Neuron (in vitro differentiated cells): ENCODE results near the gene SMPDL3B.

Source experiments
- H2AFZ ChIP-seq: one replicate; pipeline ENCODE4 v1.6.1; 2013; ENCODE audit warnings: low read depth, mild to moderate bottlenecking, inconsistent platforms, low read length, moderate library complexity
- H3K27me3 ChIP-seq: one replicate; pipeline ENCODE4 v1.6.1; 2013; ENCODE audit warnings: low read length; ENCODE audit not compliant: insufficient read depth
- H3K36me3 ChIP-seq: one replicate; pipeline ENCODE4 v1.6.1; 2013; ENCODE audit warnings: low read length; ENCODE audit not compliant: insufficient read depth
- H3K4me1 ChIP-seq: one replicate; pipeline ENCODE4 v1.6.1; 2013; ENCODE audit warnings: low read length; ENCODE audit not compliant: insufficient read depth
- H3K4me3 ChIP-seq: 2 replicates; pipeline ENCODE4 v1.5.1; 2013; ENCODE audit warnings: mild to moderate bottlenecking, low read length, moderate library complexity
- H3K9me3 ChIP-seq: one replicate; pipeline ENCODE4 v1.6.1; 2013; ENCODE audit warnings: low read length

SMPDL3B gene

GRCh38 chr1:27922272-27922671, 12.5 kb upstream of the SMPDL3B start:
- H3K4me1 ChIP-seq, result no peaks in the 10 kb centered on the region
- no peaks in the 10 kb centered on the region for H3K9me3 ChIP-seq
- peaks cover 13% of the 10 kb centered on the region for H3K27me3 ChIP-seq
- H3K4me3 ChIP-seq, result no peak overlapping the region
- H2AFZ ChIP-seq, result no peak overlapping the region
- no peaks in the 10 kb centered on the region for H3K36me3 ChIP-seq

DNA sequence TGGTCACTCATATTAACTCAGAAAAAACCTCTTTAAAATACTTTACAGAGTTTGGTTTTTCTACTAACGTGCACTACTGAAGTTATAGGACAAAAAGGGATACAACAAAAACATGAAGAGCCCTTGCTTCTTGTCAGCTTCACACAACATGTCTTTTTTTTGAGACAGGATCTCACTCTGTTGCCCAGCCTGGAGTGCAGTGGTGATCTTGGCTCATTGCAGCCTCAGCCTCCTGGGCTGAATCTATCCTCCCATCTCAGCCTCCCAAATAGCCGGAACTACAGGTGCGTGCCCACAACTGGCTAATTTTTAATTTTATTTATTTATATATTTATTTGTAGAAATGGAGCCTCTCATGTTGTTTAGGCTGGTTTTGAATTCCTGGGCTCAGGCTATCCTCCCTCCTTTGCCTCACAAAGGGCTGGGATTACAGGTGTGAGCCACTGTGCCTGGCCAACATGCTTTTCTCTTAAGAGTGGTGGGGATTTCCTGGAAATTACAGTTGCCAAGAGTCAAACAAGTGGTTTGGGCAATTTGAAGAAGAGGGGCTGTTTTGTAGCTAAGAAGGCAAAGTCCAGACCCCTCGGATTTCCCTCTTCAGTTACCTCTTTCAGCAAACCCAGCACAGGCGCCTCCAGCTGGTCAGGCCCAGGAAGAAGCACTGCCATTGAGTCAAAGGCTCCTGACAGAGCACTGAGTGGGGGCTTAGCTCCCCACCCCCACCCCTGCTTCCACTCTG, 6.4 kb upstream of the SMPDL3B start:
- no peaks in the 10 kb centered on the region for H3K36me3 ChIP-seq
- H3K4me3 ChIP-seq, result no peak overlapping the region
- peaks cover 9% of the 10 kb centered on the region for H3K27me3 ChIP-seq
- no peaks in the 10 kb centered on the region for H3K4me1 ChIP-seq
- no peak overlapping the region for H2AFZ ChIP-seq
- H3K9me3 ChIP-seq, result no peaks in the 10 kb centered on the region

- Histone ChIP-seq H2AFZ (no peak overlapping the region), H3K9me3 (no peaks in the 10 kb centered on the region), H3K27me3 (peaks cover 21% of the 10 kb centered on the region), H3K4me1 (peaks cover 8% of the 10 kb centered on the region), H3K4me3 (no peak overlapping the region), H3K36me3 (no peaks in the 10 kb centered on the region)
Measured at GRCh38 chr1:27931184-27931583, 3.6 kb upstream of the SMPDL3B start.

GRCh38 chr1:27931759-27932158, 3.0 kb upstream of the SMPDL3B start:
- Histone ChIP-seq H3K36me3 (no peaks in the 10 kb centered on the region), H3K27me3 (peaks cover 17% of the 10 kb centered on the region), H2AFZ (no peak overlapping the region), H3K4me1 (peaks cover 8% of the 10 kb centered on the region), H3K9me3 (no peaks in the 10 kb centered on the region), H3K4me3 (no peak overlapping the region)

DNA sequence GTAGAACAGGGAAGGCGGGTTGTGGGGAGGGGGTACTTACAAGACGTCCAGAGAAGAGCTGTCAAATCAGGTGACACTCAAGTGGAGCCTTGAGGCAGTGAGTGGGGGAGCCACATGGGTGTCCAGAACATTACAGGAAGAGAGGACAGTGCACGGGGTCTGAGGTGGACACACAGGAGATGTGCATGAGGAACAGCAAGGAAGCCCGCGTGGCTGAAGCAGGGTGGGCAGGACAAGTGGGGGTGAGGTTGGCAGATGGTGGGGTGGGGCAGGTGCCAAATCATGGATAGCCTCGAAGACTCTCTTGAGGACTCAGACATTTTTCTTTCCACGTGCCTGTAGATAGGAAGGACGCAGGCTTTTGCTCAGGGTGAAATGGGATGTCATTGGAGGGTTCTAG, 921 bp downstream of the SMPDL3B start:
- no peaks in the 10 kb centered on the region for H3K36me3 ChIP-seq
- peaks cover 8% of the 10 kb centered on the region for H3K4me1 ChIP-seq
- no peak overlapping the region for H3K4me3 ChIP-seq
- peaks cover 24% of the 10 kb centered on the region for H3K27me3 ChIP-seq
- no peaks in the 10 kb centered on the region for H3K9me3 ChIP-seq
- H2AFZ ChIP-seq, result no peak overlapping the region

GRCh38 chr1:27936370-27936769, 1.6 kb downstream of the SMPDL3B start:
- Histone ChIP-seq H3K9me3 (no peaks in the 10 kb centered on the region), H3K36me3 (no peaks in the 10 kb centered on the region), H3K27me3 (peaks cover 24% of the 10 kb centered on the region), H2AFZ (no peak overlapping the region), H3K4me1 (peaks cover 8% of the 10 kb centered on the region), H3K4me3 (no peak overlapping the region)

- H3K27me3 ChIP-seq, result peaks cover 24% of the 10 kb centered on the region
- no peak overlapping the region for H2AFZ ChIP-seq
- H3K4me3 ChIP-seq, result no peak overlapping the region
- no peaks in the 10 kb centered on the region for H3K36me3 ChIP-seq
- peaks cover 8% of the 10 kb centered on the region for H3K4me1 ChIP-seq
- no peaks in the 10 kb centered on the region for H3K9me3 ChIP-seq
Measured at GRCh38 chr1:27937524-27937836, 2.7 kb downstream of the SMPDL3B start.

- Histone ChIP-seq H3K27me3 (peaks cover 24% of the 10 kb centered on the region), H3K4me1 (peaks cover 8% of the 10 kb centered on the region), H3K4me3 (no peak overlapping the region), H3K36me3 (no peaks in the 10 kb centered on the region), H2AFZ (no peak overlapping the region), H3K9me3 (no peaks in the 10 kb centered on the region)
Measured at GRCh38 chr1:27938488-27938887, 3.7 kb downstream of the SMPDL3B start.

DNA sequence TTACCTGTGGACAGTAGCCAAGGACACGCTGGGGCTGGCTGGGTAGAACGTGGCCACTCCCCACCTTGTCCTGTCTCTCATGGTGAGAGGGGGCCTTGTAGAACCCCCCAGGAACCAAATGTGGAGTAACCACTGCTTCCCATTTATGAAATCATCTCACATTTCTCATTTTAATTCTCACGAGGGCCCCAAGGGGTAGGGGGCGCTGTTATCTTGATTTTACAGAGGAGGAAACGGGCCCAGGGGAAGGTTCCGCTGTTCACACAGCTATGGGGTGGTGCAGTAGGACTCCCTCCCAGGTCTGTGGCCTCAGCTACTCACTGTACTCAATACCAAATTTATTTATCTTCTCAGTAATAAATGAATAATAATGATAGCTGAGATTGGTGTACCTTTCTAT, 5.5 kb downstream of the SMPDL3B start:
- Histone ChIP-seq H3K9me3 (no peaks in the 10 kb centered on the region), H2AFZ (no peak overlapping the region), H3K4me1 (no peaks in the 10 kb centered on the region), H3K4me3 (no peak overlapping the region), H3K36me3 (no peaks in the 10 kb centered on the region), H3K27me3 (peaks cover 19% of the 10 kb centered on the region)

DNA sequence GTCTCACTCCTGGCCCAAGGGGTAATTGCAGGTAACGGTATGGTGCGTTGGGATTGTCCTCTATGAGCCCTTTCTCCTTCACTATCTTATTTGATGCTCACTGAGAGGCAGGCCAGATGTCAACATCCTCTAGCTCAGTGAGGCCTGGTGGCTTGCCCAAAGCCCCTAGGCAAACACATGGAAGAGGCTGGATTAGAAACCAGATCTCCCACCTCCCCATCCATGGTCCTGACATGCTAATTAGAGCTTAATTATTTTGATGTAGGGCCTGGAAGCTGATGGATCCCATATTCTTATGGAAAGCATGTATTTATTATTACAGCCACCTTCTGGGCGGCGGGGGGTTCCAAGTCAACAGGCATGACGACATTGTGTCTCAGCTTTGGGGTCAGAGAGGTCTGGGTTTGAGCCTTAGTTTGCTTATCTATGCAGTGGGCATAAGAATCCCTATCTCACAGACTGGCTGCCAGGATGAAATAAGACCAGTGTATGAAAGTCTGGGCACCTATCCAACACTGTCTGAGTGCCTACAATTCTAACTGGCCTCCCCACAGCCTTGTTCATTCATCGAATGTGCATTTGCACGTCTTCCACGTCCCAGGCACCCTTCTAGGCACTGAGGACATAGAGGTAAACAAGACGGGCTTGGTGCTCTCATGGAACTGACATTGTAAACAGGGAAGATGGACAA, 6.2 kb downstream of the SMPDL3B start:
- Histone ChIP-seq H3K4me3 (no peak overlapping the region), H3K9me3 (no peaks in the 10 kb centered on the region), H3K4me1 (no peaks in the 10 kb centered on the region), H3K36me3 (no peaks in the 10 kb centered on the region), H3K27me3 (peaks cover 12% of the 10 kb centered on the region), H2AFZ (no peak overlapping the region)

DNA sequence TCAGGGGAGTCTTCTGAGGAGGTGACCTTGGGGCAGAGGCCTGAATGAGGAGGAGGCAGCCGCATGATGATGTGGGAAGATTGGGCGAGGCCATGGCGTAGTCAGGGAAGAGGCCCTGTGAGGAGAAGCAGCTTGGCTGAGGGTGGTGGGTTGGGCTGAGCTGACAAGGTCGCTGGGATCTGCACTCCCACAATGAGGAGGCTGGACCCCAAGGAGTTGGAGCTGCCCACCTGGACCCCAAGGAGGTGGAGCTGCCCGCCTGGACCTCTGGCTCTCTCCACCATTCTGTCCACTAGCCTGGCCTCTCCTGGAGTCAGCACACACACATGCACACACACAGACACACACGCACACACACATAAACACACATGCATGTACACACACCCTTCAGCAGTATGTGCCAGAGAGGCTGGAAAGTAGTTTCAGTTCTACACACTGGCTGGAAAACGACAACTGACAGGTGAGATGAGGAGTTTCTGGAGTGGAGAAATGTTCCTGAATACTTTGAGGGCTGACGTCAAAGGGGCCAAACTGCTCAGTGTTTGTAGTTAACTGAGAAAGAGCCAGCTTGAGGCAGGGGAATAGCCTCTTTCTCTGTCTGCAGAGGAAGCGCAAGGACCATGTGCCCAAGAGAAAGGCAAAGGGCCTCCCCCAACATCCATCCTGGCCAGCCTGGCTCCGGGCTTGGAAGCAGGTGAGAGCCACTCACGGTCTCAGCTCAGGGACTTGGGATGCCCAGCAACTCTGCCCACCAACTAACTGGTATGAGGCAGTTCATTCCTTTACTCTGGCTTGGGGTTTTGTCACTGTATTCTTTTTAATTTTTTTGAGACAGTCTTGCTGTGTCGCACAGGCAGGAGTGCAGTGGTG, 7.1 kb downstream of the SMPDL3B start:
- Histone ChIP-seq H3K36me3 (no peaks in the 10 kb centered on the region), H3K27me3 (peaks cover 11% of the 10 kb centered on the region), H3K4me1 (no peaks in the 10 kb centered on the region), H2AFZ (no peak overlapping the region), H3K9me3 (no peaks in the 10 kb centered on the region), H3K4me3 (no peak overlapping the region)

GRCh38 chr1:27945020-27945419, 10.2 kb downstream of the SMPDL3B start:
- Histone ChIP-seq H2AFZ (no peak overlapping the region), H3K36me3 (no peaks in the 10 kb centered on the region), H3K4me3 (no peak overlapping the region), H3K9me3 (no peaks in the 10 kb centered on the region), H3K4me1 (no peaks in the 10 kb centered on the region), H3K27me3 (peaks cover 3% of the 10 kb centered on the region)

DNA sequence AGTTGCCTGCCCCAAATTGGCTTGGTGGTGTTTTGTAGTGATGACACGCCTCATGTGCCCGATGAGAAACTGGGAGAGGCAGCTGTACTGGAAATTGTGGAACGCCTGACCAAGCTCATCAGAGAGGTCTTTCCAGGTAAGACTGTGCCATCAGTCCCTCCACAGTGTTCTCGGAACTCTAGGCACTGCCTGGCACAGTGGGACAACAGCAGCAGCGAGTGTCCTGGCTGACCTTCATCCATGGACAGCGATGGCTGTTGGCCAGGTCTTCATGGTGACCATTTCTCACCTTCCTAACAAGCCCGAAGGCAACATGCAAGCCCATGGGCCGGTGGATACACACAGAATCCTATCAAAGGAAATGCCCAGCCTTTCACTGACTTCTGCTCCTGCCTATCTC, 14.2 kb downstream of the SMPDL3B start:
- H3K36me3 ChIP-seq, result no peaks in the 10 kb centered on the region
- H3K4me1 ChIP-seq, result no peaks in the 10 kb centered on the region
- H3K9me3 ChIP-seq, result no peaks in the 10 kb centered on the region
- H3K27me3 ChIP-seq, result peaks cover 10% of the 10 kb centered on the region
- H3K4me3 ChIP-seq, result no peak overlapping the region
- H2AFZ ChIP-seq, result no peak overlapping the region
